ENCODE results near the gene L3MBTL4.

DNA sequence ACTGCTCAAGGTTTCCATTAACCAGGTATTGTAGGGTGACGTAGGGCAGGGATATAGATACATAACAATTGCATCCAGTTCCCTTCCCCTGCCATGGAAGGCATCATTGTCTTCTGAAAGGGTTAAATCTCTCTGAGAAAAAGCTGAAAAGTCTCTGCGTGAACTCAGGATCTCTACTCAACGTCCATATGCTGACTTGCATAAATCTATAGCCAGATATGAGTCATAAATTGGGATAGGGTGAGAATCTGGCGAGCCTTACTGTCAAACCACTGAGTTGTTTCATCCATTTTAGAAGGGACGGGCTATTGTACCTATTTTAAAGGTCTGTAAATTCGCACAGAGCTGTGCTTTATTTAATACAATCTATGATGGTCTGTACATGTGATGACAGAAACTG is 258.3 kb downstream of the L3MBTL4 start:
- TF ChIP-seq EZH2 (IDR thresholded peaks at IDR 0.05) (no peak), EZH2phosphoT487 (IDR thresholded peaks at IDR 0.05) (no peak)
- TF ChIP-seq, protein P1, sequence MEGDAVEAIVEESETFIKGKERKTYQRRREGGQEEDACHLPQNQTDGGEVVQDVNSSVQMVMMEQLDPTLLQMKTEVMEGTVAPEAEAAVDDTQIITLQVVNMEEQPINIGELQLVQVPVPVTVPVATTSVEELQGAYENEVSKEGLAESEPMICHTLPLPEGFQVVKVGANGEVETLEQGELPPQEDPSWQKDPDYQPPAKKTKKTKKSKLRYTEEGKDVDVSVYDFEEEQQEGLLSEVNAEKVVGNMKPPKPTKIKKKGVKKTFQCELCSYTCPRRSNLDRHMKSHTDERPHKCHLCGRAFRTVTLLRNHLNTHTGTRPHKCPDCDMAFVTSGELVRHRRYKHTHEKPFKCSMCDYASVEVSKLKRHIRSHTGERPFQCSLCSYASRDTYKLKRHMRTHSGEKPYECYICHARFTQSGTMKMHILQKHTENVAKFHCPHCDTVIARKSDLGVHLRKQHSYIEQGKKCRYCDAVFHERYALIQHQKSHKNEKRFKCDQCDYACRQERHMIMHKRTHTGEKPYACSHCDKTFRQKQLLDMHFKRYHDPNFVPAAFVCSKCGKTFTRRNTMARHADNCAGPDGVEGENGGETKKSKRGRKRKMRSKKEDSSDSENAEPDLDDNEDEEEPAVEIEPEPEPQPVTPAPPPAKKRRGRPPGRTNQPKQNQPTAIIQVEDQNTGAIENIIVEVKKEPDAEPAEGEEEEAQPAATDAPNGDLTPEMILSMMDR (IDR thresholded peaks at IDR 0.05) = no peak

Measured in neural progenitor cell (in vitro differentiated cells).